ENCODE measurements around the gene ESRRB. TPM values are rescaled to one million over a fixed set of nuclear protein-coding genes. Genes with fewer than 3 reads are reported as not detected.

The ESRRB gene
- total RNA-seq, 1 experiment from 2014 or later: 1.6 TPM

DNA sequence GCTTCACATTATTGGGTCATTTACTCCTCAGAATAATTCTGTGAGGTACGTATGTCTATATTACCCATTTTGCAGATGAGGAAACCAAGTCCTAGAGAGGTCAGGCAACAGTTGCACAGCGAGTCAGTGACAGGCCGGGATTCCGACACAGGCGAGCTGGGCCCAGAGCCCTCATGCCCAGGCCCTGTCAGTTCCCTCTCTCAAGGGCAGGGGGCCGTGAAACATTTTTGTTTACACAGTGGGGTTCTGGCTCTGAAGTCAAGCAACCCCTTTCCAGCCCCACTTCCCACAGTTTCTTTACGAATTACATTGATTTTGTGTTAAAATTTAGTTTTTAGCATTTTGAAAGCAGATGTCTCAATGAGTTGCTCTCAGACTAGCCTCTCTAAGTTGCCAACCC is 46.7 kb downstream of the ESRRB start (continued):
- TF ChIP-seq, protein P1, sequence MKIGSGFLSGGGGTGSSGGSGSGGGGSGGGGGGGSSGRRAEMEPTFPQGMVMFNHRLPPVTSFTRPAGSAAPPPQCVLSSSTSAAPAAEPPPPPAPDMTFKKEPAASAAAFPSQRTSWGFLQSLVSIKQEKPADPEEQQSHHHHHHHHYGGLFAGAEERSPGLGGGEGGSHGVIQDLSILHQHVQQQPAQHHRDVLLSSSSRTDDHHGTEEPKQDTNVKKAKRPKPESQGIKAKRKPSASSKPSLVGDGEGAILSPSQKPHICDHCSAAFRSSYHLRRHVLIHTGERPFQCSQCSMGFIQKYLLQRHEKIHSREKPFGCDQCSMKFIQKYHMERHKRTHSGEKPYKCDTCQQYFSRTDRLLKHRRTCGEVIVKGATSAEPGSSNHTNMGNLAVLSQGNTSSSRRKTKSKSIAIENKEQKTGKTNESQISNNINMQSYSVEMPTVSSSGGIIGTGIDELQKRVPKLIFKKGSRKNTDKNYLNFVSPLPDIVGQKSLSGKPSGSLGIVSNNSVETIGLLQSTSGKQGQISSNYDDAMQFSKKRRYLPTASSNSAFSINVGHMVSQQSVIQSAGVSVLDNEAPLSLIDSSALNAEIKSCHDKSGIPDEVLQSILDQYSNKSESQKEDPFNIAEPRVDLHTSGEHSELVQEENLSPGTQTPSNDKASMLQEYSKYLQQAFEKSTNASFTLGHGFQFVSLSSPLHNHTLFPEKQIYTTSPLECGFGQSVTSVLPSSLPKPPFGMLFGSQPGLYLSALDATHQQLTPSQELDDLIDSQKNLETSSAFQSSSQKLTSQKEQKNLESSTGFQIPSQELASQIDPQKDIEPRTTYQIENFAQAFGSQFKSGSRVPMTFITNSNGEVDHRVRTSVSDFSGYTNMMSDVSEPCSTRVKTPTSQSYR (CRISPR knock-in tag; IDR thresholded peaks at IDR 0.05): no peak
- no peak for TF ChIP-seq ELF4 (CRISPR knock-in tag; IDR thresholded peaks at IDR 0.05; ENCODE audit: low read depth)
- TF ChIP-seq, protein P2, sequence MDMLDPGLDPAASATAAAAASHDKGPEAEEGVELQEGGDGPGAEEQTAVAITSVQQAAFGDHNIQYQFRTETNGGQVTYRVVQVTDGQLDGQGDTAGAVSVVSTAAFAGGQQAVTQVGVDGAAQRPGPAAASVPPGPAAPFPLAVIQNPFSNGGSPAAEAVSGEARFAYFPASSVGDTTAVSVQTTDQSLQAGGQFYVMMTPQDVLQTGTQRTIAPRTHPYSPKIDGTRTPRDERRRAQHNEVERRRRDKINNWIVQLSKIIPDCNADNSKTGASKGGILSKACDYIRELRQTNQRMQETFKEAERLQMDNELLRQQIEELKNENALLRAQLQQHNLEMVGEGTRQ (CRISPR knock-in tag; IDR thresholded peaks at IDR 0.05): no peak

DNA sequence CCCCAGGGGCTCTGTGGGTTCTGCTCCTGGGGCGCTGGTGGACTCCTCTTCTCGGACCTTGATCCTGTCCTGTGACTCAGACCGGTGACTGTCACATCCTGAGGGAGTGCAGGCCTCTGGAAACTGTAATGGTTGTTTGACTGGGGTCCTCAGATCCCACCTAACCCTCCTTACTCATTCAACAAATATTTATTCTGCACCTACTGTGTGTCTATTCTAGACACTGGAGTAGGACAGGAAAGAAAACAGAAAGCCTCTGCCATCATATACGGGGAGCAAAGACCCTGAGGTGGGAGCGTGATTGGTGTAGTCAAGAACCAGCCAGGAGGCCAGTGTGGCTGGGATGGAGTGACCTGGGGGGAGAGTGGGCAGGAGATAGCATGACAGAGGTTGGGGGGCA is 47.6 kb downstream of the ESRRB start:
- Mint-ChIP-seq H3K27ac (no peak overlapping the region), H3K4me1 (peaks cover 15% of the 10 kb centered on the region), H3K36me3 (no peaks in the 10 kb centered on the region), H3K4me3 (no peak overlapping the region), H3K9me3 (peaks cover 5% of the 10 kb centered on the region), H3K27me3 (ENCODE audit: low read depth) (no peaks in the 10 kb centered on the region)
- ATAC-seq (no peak), DNase-seq (ENCODE audit: low spot score) (no peak)
- TF ChIP-seq FOXK1 (CRISPR knock-in tag; IDR thresholded peaks at IDR 0.05) (no peak), NR3C1 (CRISPR knock-in tag; conservative IDR thresholded peaks at IDR 0.05; ENCODE audit: low read depth) (no peak), SMAD3 (CRISPR knock-in tag; IDR thresholded peaks at IDR 0.05; ENCODE audit: borderline replicate concordance) (no peak), GTF2I (CRISPR knock-in tag; conservative IDR thresholded peaks at IDR 0.05) (no peak), TEAD1 (CRISPR knock-in tag; IDR thresholded peaks at IDR 0.05) (no peak), ETV6 (CRISPR knock-in tag; IDR thresholded peaks at IDR 0.05) (no peak), JAZF1 (CRISPR knock-in tag; IDR thresholded peaks at IDR 0.05) (no peak), ZBTB21 (CRISPR knock-in tag; IDR thresholded peaks at IDR 0.05; ENCODE audit: borderline replicate concordance) (no peak)
- TF ChIP-seq, protein P3, sequence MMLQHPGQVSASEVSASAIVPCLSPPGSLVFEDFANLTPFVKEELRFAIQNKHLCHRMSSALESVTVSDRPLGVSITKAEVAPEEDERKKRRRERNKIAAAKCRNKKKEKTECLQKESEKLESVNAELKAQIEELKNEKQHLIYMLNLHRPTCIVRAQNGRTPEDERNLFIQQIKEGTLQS (CRISPR knock-in tag; conservative IDR thresholded peaks at IDR 0.05): no peak
- TF ChIP-seq, protein P2 (CRISPR knock-in tag; IDR thresholded peaks at IDR 0.05): no peak
- TF ChIP-seq, protein P4, sequence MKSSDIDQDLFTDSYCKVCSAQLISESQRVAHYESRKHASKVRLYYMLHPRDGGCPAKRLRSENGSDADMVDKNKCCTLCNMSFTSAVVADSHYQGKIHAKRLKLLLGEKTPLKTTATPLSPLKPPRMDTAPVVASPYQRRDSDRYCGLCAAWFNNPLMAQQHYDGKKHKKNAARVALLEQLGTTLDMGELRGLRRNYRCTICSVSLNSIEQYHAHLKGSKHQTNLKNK (CRISPR knock-in tag; IDR thresholded peaks at IDR 0.05): no peak
- TF ChIP-seq, protein P5, sequence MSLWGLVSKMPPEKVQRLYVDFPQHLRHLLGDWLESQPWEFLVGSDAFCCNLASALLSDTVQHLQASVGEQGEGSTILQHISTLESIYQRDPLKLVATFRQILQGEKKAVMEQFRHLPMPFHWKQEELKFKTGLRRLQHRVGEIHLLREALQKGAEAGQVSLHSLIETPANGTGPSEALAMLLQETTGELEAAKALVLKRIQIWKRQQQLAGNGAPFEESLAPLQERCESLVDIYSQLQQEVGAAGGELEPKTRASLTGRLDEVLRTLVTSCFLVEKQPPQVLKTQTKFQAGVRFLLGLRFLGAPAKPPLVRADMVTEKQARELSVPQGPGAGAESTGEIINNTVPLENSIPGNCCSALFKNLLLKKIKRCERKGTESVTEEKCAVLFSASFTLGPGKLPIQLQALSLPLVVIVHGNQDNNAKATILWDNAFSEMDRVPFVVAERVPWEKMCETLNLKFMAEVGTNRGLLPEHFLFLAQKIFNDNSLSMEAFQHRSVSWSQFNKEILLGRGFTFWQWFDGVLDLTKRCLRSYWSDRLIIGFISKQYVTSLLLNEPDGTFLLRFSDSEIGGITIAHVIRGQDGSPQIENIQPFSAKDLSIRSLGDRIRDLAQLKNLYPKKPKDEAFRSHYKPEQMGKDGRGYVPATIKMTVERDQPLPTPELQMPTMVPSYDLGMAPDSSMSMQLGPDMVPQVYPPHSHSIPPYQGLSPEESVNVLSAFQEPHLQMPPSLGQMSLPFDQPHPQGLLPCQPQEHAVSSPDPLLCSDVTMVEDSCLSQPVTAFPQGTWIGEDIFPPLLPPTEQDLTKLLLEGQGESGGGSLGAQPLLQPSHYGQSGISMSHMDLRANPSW (CRISPR knock-in tag; conservative IDR thresholded peaks at IDR 0.05; ENCODE audit: low read depth): no peak
- TF ChIP-seq, protein P6, sequence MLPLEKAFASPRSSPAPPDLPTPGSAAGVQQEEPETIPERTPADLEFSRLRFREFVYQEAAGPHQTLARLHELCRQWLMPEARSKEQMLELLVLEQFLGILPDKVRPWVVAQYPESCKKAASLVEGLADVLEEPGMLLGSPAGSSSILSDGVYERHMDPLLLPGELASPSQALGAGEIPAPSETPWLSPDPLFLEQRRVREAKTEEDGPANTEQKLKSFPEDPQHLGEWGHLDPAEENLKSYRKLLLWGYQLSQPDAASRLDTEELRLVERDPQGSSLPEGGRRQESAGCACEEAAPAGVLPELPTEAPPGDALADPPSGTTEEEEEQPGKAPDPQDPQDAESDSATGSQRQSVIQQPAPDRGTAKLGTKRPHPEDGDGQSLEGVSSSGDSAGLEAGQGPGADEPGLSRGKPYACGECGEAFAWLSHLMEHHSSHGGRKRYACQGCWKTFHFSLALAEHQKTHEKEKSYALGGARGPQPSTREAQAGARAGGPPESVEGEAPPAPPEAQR (CRISPR knock-in tag; IDR thresholded peaks at IDR 0.05): no peak
- POLR2A ChIA-PET: no interaction called here
- CTCF ChIA-PET: no interaction called here

All from WTC11 (cell line).